ENCODE data around the gene SLC16A2. TPM values are rescaled to one million over a fixed set of nuclear protein-coding genes. Genes with fewer than 3 reads are reported as not detected.

Gene SLC16A2
- total and polyA plus RNA-seq, 10 of the 15 experiments (the other 5 are each of a cell fraction or from before 2014, with no cell fraction given), result 0.08 to 0.13 TPM; not detected in 8

GRCh38 chrX:74408304-74408703 lies 13.0 kb upstream of the SLC16A2 start:
- DNase-seq (ENCODE audit: low read depth, low spot score) (no peak), ATAC-seq (peak; percentile 49; the same call in 2 of the 3 replicates), FAIRE-seq (no peak)
- Histone ChIP-seq H3K36me3 (ENCODE audit: control insufficient read depth in 2 of 2, insufficient read depth in 2 of 2, low read length in 1 of 2) (no peaks in the 10 kb centered on the region), H2AFZ (ENCODE audit: control insufficient read depth, low read depth, low read length) (no peak overlapping the region), H3K4me3 (no peak overlapping the region), H3K9me3 (replicated peaks; ENCODE audit: control insufficient read depth, insufficient read depth, low read length) (no peaks in the 10 kb centered on the region), H3K27me3 (replicated peaks in 1 of 2; ENCODE audit: control insufficient read depth in 2 of 2, insufficient read depth in 2 of 2, low read length in 1 of 2) (no peaks in the 10 kb centered on the region), H3K9ac (ENCODE audit: control insufficient read depth, insufficient read depth, low read length) (no peak overlapping the region), H3K27ac (ENCODE audit: control insufficient read depth, insufficient read depth) (no peak overlapping the region), H3K79me2 (ENCODE audit: control insufficient read depth, insufficient read depth, low read length) (no peaks in the 10 kb centered on the region), H4K20me1 (ENCODE audit: control insufficient read depth, insufficient read depth) (no peaks in the 10 kb centered on the region), H3K4me1 (ENCODE audit: control insufficient read depth, insufficient read depth, low read length) (no peaks in the 10 kb centered on the region), H3K4me2 (ENCODE audit: control insufficient read depth, insufficient read depth) (no peak overlapping the region)
- intact Hi-C loops (cut with micrococcal nuclease; ENCODE audit: unreplicated experiment), result no loop called here
- 0% methylated on average over 1 of the region's 1 CpG for WGBS (ENCODE audit: insufficient coverage, insufficient replicate concordance, low lambda C conversion rate, missing lambda C conversion rate)
- BruUV-seq (replicated peaks), result no TSS peak
- ChIA-PET RAD21 (ENCODE audit: unreplicated experiment) (no interaction called here), CTCF (no interaction called here), SMC1A (ENCODE audit: uncharacterized antibody, unreplicated experiment) (no interaction called here), POLR2A (no interaction called here)
- in situ Hi-C loops (cut with MboI), result no loop called here
- no peak for TF ChIP-seq FOS (IDR thresholded peaks at IDR 0.05; ENCODE audit: borderline replicate concordance, extremely low read depth, insufficient read length)
- TF ChIP-seq, protein P1, sequence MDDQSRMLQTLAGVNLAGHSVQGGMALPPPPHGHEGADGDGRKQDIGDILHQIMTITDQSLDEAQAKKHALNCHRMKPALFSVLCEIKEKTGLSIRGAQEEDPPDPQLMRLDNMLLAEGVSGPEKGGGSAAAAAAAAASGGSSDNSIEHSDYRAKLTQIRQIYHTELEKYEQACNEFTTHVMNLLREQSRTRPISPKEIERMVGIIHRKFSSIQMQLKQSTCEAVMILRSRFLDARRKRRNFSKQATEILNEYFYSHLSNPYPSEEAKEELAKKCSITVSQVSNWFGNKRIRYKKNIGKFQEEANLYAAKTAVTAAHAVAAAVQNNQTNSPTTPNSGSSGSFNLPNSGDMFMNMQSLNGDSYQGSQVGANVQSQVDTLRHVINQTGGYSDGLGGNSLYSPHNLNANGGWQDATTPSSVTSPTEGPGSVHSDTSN (IDR thresholded peaks at IDR 0.05; ENCODE audit: insufficient replicate concordance, low read depth, low read length), result no peak
- TF ChIP-seq IRF3 (IDR thresholded peaks at IDR 0.05), result no peak
- TF ChIP-seq MEF2A (IDR thresholded peaks at IDR 0.05; ENCODE audit: insufficient read depth, low read depth, low read length), result 0 out of 2 replicates have a peak, but pooled peaks have one; percentile 25
- no peak for TF ChIP-seq NFIC (IDR thresholded peaks at IDR 0.05; ENCODE audit: low read depth, low read length)
- TF ChIP-seq BRCA1 (IDR thresholded peaks at IDR 0.05; ENCODE audit: low read depth, low read length), result no peak
- 0 out of 2 replicates have a peak, but pooled peaks have one; percentile 31 for TF ChIP-seq JUNB (IDR thresholded peaks at IDR 0.05)
- TF ChIP-seq ASH2L (IDR thresholded peaks at IDR 0.05; ENCODE audit: borderline replicate concordance, low read depth), result no peak
- TF ChIP-seq, protein P2, sequence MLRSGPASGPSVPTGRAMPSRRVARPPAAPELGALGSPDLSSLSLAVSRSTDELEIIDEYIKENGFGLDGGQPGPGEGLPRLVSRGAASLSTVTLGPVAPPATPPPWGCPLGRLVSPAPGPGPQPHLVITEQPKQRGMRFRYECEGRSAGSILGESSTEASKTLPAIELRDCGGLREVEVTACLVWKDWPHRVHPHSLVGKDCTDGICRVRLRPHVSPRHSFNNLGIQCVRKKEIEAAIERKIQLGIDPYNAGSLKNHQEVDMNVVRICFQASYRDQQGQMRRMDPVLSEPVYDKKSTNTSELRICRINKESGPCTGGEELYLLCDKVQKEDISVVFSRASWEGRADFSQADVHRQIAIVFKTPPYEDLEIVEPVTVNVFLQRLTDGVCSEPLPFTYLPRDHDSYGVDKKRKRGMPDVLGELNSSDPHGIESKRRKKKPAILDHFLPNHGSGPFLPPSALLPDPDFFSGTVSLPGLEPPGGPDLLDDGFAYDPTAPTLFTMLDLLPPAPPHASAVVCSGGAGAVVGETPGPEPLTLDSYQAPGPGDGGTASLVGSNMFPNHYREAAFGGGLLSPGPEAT (IDR thresholded peaks at IDR 0.05; ENCODE audit: low read depth), result no peak
